ENCODE data around the gene PDE4D.

PDE4D gene

DNA sequence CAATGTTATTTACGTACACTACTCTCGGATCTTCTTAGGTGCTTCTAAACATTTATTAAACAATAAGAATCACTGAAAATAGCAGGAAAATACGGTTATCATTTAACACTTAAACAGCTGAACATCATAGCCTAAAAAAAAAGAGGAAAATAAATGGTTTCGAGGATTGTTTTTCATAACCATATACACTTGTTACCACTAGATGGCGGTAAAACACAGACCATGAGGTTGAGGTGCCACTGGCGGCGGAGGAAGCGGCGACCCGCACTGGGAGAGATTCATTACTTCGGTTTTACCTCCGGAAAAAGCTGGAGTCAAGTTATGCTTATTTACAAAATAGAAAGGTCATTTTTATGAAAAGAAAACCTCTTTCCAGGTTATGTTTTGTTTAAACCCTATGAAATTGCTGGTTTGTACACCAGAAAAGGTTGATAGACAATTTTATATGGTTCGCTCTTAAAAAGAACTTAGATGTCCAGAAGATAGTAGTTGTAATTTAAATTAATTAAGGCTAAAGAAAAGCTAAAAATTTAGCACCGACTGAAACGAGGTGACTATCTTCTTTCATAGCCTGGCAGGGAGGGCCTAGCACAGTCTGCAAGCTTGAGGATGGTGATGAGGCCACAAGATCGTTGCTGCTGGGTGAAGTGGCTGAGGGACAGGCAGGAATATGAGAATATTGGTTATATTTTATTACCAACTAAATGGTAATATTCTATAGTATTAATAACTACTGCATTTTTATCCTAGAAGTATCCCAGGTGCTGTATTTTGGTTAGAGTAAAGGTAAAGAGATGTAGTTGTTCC is 704.9 kb downstream of the PDE4D start:
- DNase-seq: peak; percentile 64

DNA sequence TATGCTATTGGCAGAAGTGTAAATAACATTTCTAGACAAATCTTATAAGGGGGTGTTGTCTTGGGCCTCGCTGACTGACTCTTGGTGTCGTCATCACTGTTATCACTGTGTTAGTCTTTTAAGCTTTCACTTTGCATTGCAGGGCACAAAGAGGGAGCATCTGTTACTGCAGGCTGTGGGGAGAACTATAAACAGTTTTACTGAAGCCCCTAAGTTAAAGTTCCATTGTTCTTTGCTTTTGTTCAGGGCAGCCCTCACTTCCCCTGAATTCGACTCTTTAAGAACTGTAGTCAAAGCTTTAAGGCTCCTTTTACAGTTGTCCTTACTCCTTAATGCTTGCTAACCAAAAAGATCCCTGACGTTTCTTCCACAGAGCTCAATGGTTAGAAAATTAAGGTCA is 705.7 kb downstream of the PDE4D start:
- no peak for DNase-seq

DNA sequence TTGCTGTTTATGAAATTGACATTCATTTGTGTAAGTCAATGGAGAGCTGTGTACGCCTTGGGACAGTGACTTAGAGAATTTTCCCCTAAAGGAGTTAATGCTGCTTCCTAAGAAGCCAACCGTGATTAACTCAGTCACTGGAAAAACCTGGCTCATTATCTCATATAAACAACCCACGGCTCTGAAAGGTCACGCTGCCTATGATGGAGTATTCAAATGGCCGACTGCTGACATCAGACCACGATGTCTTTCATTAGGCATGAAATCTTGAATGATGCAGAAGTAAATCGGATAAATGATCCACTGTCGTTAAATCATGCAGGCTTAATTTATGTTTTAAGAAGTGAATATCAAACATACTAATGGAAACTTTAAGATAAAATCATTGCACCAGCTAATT is 706.9 kb downstream of the PDE4D start:
- no peak for DNase-seq

DNA sequence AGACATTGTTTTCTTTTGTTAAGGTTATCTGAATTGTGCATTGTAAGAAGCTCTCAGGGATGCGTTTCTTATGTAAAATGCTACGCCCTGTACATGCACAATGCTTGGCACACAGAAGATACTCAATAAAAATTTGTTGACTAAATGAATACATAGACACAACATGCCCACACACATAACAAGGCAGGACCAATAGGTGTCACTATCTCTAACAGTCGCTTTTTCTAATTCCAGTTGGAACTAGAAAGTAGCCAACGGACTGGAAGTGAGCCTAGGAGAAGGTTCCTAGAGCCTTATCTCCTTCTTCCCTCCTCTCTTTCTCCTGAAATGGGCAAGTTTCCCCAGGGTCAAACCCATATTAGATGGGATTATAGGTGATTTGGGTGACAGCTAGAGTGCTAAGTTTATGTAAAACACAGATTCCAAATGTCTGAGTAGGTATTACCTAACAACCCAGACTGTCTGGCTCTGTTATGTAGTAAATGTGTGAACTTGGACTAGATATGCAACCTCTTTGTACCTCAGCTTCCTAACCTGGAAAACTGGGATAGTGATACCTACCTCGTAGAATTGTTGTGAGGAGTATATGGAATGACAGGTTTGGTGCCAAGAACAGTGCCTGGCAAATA is 707.7 kb downstream of the PDE4D start:
- DNase-seq: no peak

DNA sequence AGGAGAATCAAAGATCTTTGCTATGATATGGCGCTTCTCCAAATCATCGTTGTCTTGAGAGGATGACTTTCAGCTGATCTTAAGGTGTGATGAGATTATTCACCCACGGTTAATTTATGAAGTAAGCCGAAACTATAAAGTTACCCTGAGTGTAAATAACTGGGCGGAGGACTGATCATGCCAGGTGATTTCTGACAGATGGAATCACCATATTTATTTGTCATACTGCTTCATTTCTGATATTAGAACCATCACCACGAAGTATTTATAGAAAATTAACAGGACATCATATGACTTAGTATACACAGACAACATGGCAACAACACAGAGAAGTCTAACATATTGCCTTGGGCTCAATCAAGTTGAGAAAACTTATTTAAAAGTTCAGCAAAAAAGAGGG is 708.8 kb downstream of the PDE4D start:
- DNase-seq: no peak

DNA sequence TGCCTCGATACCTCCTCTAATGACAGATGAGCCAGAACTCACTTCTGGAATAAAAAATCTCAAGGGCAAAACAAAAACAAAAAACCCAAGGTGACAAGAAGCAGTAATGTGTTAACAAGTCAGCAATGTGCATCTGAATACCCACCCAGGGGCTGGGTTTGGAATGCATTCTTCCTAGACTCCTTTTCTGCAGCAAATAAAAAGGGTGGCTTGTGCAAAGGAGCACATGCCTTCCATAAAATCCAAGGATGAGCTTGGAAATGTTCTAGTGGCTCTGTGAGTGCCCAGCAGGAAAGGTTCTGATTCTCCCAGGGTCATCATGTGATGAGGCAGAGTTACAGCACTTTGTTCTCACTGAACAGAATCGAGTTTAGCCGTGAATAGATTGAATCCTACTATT is 710.8 kb downstream of the PDE4D start:
- DNase-seq: no peak

DNA sequence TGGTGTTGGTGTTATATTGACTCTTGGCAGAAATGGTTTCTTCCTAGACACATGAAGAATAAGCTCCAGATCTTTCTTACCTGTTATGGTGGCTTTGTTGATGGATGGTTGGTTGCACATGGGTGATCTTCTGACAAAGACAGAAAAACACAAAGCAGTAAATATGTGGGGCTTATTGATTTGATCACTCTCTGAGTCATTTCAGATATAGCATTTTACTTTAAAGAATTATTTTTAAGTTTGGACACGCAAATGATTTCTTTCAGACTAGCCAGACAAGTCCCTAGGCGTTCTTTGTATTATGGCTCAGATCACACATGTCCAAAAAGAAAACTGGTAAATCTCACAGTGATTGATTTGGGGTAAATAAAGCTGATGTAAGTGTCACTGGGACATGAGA is 713.0 kb downstream of the PDE4D start:
- no peak for DNase-seq

DNA sequence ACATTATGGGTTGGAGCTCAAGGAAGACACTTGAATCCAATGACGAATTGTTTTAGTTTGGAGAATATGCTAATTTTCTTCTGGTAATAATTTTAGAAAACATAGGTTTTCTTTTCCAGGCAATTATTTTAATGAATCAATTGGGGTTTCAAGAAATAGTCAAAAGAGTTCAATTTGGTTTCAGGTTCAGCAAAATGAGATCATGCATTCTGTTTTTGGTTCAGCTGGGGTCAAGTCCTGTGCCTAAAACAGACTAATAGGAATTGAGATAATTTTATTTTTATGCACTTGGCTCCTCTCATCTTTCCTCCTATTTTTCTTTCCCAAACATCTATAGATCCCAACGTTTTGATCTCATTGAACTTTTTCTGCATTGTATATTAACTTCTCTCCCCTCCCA is 713.8 kb downstream of the PDE4D start:
- DNase-seq: no peak

DNA sequence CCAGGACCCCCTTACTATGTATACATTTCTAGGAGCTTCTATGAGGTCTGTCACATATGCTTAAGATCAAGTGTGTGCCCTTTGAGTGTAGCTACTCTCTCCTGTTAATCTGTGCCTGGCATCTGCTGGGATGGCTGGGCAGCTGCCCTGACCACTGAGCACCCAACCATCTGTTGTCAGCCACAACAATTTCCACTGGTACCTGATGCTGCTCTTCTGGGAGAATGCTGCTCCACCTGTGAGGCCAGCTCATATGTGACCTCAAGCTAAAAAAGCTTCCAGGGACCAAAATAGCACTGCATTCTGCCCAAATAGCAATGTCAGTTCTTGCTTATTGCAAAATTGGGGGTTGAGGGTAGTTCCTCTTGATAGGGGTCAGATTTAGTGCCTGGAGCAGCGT is 715.0 kb downstream of the PDE4D start:
- no peak for DNase-seq

DNA sequence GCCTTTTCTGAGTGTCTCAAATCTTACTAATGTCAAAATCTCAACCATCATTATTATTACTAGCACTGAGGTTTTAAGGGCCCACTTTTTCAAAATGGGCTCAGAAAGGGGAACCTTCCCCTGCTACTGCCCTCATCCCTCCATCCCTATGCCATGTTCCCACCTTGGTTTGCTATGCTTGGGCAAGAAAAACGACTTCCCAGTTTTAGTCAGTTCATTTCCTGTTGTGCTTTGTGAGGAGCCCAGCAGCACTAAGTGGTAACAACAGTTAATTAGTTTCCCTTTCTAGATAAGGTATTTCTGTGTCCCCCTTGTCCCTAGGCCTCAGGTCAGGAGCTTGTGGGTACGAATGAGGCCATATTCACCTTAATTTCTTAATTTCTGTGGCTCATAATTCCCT is 715.5 kb downstream of the PDE4D start:
- no peak for DNase-seq

DNA sequence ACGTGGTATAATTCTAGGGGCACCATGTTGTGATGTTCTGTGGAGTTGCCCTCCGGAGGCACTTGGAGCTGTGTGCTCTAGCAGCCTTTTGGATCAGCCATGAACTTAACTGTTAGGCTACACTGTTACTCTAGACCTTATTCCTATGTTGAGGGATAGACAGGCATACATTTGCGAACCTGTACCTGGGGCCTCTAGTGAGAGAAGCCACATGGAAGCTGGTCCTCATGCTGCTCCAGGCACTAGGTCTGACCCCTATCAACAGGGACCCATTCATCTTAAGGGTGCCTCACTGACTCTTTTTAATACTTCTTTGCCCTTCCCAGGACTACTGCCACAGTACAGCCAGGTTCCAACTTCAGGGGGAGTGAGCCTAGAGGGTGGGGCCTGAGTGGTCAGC is 715.9 kb downstream of the PDE4D start:
- DNase-seq: no peak

DNA sequence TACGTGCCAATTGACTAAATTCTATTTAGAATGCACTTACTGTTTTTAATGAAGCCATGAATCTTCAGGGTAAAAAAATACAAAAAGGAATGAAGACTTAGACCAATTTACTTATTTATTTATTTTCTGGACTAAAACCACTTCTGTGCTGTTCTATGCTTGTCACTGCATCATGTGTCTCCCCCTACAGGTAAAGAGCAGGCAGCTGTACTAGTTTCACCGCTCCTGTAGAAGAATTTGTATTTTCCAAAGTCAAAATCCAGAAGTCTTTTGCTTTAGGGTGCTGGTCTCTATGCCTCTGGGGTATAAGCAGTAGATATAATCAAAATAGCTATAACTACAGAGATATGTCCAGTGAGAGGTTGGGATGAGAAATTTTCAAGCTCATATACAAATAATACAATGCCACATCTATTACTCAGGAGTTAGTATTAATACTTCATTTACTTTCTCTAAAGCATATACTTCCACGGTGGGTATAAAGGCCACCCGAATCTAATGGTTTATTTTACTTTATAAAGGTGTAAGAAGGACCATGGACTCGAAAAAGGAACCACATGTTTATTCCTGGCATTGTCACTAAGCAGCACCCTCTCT is 719.2 kb downstream of the PDE4D start:
- peak; percentile 56 for DNase-seq

DNA sequence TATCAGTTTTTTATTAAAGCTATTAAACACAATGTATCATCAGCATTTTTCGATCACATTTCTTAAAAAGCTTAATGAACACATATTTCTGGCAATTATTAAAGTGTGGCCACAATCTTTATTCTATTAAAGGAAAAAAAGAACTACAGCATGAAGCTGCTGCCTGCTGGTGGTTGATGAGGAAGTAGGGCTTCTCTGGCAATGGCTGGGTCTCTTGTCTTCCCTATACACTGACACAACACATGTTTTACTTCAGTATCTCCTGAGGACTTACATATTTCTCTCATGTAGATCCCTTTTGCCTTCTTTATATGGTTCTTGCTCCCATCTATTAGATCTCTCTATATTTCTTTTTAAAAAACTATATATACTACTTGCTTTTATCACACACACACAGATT is 719.9 kb downstream of the PDE4D start:
- DNase-seq: no peak

DNA sequence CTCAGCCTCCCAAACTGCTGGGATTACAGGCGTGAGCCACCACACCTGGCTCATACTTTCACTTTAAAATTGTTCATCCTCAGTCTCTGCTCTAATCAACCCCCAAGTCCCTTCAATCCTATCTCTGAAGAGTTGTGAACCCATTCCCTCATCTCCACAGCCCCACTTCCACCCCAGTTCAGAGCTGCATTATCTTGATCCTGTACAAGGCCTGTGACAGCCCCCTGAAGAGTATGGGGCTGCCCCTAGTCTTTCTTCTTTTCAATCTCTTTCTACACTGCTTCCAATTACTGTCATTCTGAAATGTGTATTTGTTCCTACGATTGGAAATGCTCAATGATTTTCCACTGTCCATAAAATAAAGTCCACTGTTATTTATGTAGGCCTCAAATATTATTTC is 722.4 kb downstream of the PDE4D start:
- DNase-seq: no peak

DNA sequence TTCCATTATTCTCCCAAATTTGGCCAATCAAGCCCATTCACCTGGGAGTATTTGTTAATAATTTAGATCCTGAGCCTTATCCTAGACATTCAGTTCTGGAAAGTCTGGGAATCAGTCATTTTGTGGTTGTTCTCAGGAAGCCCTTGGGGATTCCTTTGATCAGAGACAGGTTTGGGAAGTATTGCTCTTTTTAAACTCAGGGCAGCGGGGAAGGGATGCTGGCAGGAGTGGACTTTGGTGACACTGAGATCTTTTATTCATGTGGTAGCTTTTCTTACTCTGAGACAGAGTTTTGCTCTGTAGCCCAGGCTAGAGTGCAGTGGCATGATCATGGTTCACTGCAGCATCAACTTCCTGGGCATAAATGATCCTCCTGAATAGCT is 723.8 kb downstream of the PDE4D start:
- no peak for DNase-seq

DNA sequence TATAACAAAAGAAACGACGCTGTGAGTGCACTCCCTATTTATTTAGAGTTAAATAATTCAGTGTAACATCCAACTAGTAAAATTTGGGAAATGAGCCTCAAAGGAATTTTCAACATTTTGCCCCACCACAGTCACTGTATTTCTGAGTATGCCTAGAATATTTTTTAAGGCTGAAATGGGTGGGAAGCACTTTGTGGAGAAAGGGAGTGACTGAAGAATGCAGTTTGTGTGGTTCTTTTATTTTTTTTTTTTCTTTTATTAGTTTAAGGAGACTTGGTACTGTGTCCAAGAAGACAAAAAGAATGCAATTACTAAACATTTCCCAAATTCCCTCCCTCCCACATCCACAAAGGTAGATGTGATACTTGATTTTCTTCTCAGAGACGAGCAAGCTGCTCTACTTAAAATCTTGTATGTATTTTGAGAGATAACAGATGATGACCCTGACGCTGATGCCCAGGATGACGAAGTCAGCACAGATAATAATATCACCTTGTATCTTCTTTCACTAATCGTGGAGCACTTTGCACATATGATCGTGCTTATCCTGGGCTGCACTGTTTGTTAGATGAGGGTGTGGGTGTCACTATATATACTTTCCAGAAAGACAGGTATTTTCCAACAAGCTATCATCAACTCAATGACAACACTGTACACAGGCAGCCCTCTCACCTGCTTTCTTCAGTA is 724.3 kb downstream of the PDE4D start:
- DNase-seq: no peak

DNA sequence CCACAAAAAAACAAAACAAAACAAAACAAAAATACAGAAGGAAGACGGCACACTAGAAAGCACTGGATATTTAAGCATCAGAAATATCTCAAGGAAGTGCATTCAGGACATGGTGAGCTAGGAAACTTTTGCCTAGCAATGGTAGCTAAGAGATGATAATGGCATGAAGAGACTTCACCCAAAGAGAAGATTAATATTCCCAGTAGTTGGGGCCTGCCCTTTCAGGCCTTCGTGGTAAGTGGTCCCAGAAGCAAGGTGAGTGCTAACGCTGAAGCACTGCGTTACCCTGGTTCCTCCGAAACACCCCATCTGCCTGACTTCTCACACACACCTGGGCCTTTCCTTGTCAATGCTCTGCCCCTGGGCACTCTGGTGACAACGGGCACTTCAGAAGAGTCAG is 725.5 kb downstream of the PDE4D start:
- DNase-seq: no peak

DNA sequence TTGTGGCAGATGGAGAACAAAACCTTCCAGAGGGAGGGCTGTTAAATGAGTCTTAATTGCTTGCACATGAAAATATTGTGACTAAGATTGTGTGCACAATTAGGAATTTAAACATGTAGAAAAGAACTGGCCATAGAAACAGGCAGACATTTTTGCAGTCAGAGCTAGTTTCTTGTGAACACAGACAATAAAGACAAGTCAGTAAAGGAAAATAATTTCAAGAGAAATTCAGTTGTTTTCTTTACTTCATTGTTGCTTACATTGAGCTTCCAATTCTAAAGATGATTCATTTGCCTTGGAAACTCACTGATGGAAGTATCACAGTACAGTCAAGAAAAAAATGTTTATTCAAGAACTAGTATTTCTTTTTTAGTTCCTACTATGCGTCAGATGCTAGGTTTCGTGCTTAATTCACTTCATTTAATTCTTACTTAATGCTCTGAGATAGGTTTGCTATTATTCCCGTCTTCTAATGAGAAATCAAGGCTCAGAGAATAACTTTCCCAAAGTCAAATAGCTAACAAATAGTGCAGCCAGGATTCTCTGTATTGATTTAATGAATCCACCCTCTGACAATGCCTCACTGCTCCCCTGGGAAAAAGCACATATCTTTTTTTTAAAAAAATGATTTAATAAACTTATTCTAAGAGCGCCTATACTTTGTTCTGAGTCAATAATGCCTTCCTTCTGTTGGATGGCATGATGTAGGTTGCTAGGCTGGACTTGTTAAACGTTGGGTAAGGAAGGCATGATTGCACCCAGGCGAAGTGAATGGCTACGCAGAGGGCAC is 729.3 kb downstream of the PDE4D start:
- peak; percentile 5 for DNase-seq

DNA sequence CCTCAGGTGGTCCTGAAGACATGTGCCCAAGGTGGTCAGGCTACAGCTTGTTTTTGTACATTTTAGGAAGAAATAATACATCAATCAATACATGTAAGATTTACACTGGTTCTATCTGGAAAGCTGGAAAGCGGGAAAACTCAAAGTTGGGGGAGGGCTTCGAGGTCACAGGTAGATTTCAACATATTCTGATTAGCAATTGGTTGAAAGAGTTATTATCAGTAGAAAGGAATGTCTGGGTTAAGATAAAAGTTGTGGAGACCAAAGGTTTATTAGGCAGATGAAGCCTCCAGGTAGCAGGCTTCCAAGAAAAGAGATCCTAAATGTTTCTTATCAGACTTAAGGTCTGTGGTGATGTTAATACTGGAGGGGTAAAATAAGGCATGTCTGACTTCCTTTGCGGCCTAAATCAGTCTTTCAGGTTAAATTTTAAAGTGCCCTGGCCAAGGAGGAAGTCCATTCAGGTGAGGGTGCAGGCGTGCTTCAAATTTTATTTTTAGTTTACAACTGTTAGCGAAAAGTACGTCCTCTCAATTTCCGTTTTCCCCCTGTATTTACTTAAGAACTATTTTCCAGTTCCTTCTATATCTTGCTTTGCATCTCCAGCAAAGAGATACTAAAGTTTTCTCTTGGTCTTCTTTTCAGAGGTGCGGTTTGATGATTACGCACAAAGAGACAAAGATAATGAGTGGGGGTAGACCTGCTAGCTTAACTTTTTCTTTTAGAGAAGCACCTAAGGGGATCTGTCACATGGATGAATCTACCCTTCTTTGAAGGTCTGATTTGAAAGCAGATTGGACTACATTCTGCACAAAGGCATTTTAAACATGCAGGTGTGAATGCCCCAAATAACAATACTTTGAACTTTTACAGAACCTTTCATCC is 732.1 kb downstream of the PDE4D start:
- DNase-seq: no peak

DNA sequence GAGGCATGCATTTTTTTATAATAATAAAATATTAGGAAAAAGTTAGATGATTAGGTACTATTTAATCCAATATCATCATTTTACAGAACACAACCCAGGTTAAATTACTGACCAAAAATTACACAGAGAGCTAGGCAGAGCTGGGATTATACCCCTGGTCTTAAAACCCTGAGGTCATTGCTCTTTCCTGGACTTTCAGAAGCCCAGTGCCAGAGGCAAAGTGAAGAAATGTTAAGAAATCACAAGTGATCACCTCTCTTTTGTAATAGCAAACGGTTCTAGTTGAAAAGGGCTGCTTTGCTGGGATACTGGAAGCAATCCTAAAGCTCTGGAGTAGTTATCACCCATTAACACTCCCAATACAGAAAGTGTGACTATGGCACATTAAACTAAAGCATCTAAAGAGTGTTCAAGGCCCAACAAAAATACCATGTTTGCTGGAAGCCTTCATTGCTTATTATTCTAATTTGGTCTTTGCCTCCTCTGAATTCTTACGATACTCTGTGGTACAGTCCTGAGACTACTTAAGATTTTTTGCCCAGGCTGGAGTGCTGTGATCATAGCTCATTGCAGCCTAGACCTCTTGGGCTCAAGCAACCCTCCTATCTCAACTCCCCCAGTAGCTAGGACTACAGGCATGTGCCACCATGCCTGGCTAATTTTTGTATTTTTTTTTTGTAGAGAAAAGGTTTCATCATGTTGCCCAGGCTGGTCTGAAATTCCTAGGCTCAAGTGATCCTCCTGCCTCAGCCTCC is 734.7 kb downstream of the PDE4D start:
- DNase-seq: no peak

DNA sequence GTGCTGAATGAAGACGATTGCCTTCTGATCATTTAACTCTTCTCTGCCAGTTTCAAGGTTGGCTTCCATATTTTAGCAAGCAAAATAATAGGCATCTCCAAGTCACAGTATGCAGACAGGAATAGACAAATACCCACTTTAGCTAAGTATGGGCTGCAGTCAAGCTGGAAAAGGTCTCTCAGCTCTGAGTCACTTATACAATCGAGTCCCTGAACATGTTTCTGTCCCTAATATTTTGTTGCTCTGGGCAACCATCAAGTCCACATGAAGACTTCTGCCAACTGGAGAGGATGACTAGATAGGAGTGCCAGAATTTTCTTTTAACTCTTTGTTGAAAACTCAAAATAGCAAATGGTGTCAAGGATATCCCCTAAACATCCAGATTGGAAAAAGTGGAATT is 735.4 kb downstream of the PDE4D start:
- peak; percentile 78 for DNase-seq
